ENCODE results near the gene LARP1.

- TF ChIP-seq POLR2A (IDR thresholded peaks at IDR 0.05; ENCODE audit: low read depth, low read length): no peak
- no peak for TF ChIP-seq POLR2AphosphoS5 (IDR thresholded peaks at IDR 0.05; ENCODE audit: low read depth, low read length)
Observed at GRCh38 chr5:154849791-154850201, 94.6 kb downstream of the LARP1 start.
